ENCODE measurements around the gene POU6F2.

GRCh38 chr7:39304178-39304577 is 326.5 kb downstream of the POU6F2 start:
- TF ChIP-seq CTCF (tag by site-specific recombination; IDR thresholded peaks at IDR 0.05) (no peak), ZNF133 (tag by site-specific recombination; IDR thresholded peaks at IDR 0.05) (no peak), ZBTB8A (tag by site-specific recombination; IDR thresholded peaks at IDR 0.05) (no peak)
- TF ChIP-seq, protein P1, sequence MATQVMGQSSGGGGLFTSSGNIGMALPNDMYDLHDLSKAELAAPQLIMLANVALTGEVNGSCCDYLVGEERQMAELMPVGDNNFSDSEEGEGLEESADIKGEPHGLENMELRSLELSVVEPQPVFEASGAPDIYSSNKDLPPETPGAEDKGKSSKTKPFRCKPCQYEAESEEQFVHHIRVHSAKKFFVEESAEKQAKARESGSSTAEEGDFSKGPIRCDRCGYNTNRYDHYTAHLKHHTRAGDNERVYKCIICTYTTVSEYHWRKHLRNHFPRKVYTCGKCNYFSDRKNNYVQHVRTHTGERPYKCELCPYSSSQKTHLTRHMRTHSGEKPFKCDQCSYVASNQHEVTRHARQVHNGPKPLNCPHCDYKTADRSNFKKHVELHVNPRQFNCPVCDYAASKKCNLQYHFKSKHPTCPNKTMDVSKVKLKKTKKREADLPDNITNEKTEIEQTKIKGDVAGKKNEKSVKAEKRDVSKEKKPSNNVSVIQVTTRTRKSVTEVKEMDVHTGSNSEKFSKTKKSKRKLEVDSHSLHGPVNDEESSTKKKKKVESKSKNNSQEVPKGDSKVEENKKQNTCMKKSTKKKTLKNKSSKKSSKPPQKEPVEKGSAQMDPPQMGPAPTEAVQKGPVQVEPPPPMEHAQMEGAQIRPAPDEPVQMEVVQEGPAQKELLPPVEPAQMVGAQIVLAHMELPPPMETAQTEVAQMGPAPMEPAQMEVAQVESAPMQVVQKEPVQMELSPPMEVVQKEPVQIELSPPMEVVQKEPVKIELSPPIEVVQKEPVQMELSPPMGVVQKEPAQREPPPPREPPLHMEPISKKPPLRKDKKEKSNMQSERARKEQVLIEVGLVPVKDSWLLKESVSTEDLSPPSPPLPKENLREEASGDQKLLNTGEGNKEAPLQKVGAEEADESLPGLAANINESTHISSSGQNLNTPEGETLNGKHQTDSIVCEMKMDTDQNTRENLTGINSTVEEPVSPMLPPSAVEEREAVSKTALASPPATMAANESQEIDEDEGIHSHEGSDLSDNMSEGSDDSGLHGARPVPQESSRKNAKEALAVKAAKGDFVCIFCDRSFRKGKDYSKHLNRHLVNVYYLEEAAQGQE (tag by site-specific recombination; IDR thresholded peaks at IDR 0.05), result no peak

Measured in HEK293 (cell line).